GM12878 (cell line): ENCODE measurements around the gene ARMC9.

ENCODE experiments used
- CTCF ChIP-seq, 3 experiments: IDR thresholded peaks in 2 of 3; conservative IDR thresholded peaks in 1 of 3; 2 replicates each; pipeline ENCODE4 v1.5.1; 2011; ENCODE audit warnings: low read depth in 3 of 3, low read length in 3 of 3, mild to moderate bottlenecking in 3 of 3, control low read depth in 2 of 3, moderate library complexity in 2 of 3, inconsistent platforms in 1 of 3, mixed read lengths in 1 of 3; ENCODE audit not compliant: control insufficient read depth in 2 of 3, insufficient read depth in 1 of 3; ENCODE audit errors: extremely low read depth in 1 of 3
- DPF2 ChIP-seq: fragments of 450-650 bp; IDR thresholded peaks from 2 replicates; pipeline ENCODE4 v1.6.1; 2017; ENCODE audit warnings: mild to moderate bottlenecking
- GATAD2B ChIP-seq: fragments of 450-650 bp; conservative IDR thresholded peaks from 2 replicates; pipeline ENCODE4 v1.6.1; 2017; ENCODE audit warnings: low read depth, mild to moderate bottlenecking, moderate library complexity
- SPI1 ChIP-seq: IDR thresholded peaks from 2 replicates; pipeline ENCODE4 v1.6.1; 2011; ENCODE audit warnings: low read depth, mild to moderate bottlenecking, low read length, moderate library complexity, borderline replicate concordance; ENCODE audit not compliant: insufficient read depth

- TF ChIP-seq DPF2: no peak
- TF ChIP-seq CTCF (IDR thresholded peaks at IDR 0.05 in 2 of 3, conservative IDR thresholded peaks at IDR 0.05 in 1 of 3; ENCODE audit: control insufficient read depth in 2 of 3, extremely low read depth in 1 of 3, insufficient read depth in 1 of 3, low read depth in 3 of 3, low read length in 3 of 3): no peak
- TF ChIP-seq SPI1: no peak
- no peak for TF ChIP-seq GATAD2B
Measured at GRCh38 chr2:231398585-231398984, 200.2 kb downstream of the ARMC9 start.
